ENCODE data around the gene USF1.
"Not testable (repeated sequence)": the region's sequence is repeated elsewhere in the genome, so short reads cannot be mapped to it uniquely, and the experiment has no call there.

USF1 gene

GRCh38 chr1:161048949-161049722 is 3.4 kb upstream of the USF1 start:
- no peak for DNase-seq (ENCODE audit: low read depth in 2 of 3, low spot score in 1 of 3)

GRCh38 chr1:161047436-161048420 is 2.0 kb upstream of the USF1 start:
- no peak for DNase-seq (ENCODE audit: low read depth in 2 of 3, low spot score in 1 of 3)

GRCh38 chr1:161046605-161047228 is 940 bp upstream of the USF1 start:
- DNase-seq (ENCODE audit: low read depth in 2 of 3, low spot score in 1 of 3) = no peak

- peak in 1 of 3 donors; percentile 42 for DNase-seq (ENCODE audit: low read depth in 2 of 3, low spot score in 1 of 3)
Observed at GRCh38 chr1:161044908-161045735, 655 bp downstream of the USF1 start.

GRCh38 chr1:161044535-161044907 is 1.3 kb downstream of the USF1 start:
- DNase-seq (ENCODE audit: low read depth in 2 of 3, low spot score in 1 of 3) = no peak

- DNase-seq (ENCODE audit: low read depth in 2 of 3, low spot score in 1 of 3) = no peak
Observed at GRCh38 chr1:161039546-161039945, 6.2 kb downstream of the USF1 start.

- no peak for DNase-seq (ENCODE audit: low read depth in 2 of 3, low spot score in 1 of 3)
Observed at GRCh38 chr1:161039154-161039545, 6.6 kb downstream of the USF1 start.

GRCh38 chr1:161038523-161039153 is 7.1 kb downstream of the USF1 start, which contains the start of gene TSTD1:
Gene TSTD1 (minus strand): TSS chr1:161038964. CDS start chr1:161038889, 75 bp downstream.
- DNase-seq (ENCODE audit: low read depth in 2 of 3, low spot score in 1 of 3) = peak; percentile 71 to 83 (median 76)

GRCh38 chr1:161037661-161038522 is 7.9 kb downstream of the USF1 start:
- DNase-seq (ENCODE audit: low read depth in 2 of 3, low spot score in 1 of 3) = no peak

GRCh38 chr1:161033751-161034150 is 12.0 kb downstream of the USF1 start:
- no peak for DNase-seq (ENCODE audit: low read depth in 2 of 3, low spot score in 1 of 3)

GRCh38 chr1:161032409-161032808 is 13.4 kb downstream of the USF1 start:
- DNase-seq (ENCODE audit: low read depth in 2 of 3, low spot score in 1 of 3) = no peak

- DNase-seq (ENCODE audit: low read depth in 2 of 3, low spot score in 1 of 3) = no peak
Observed at GRCh38 chr1:161031874-161032273, 13.9 kb downstream of the USF1 start.

GRCh38 chr1:161029466-161029865 is 16.3 kb downstream of the USF1 start:
- not testable (repeated sequence) for DNase-seq (ENCODE audit: low read depth in 2 of 3, low spot score in 1 of 3)

- not testable (repeated sequence) for DNase-seq (ENCODE audit: low read depth in 2 of 3, low spot score in 1 of 3)
Observed at GRCh38 chr1:161026954-161027353, 18.8 kb downstream of the USF1 start.

- DNase-seq (ENCODE audit: low read depth in 2 of 3, low spot score in 1 of 3) = not testable (repeated sequence)
Observed at GRCh38 chr1:161022432-161022831, 23.3 kb downstream of the USF1 start.

GRCh38 chr1:161021970-161022353 is 23.8 kb downstream of the USF1 start:
- DNase-seq (ENCODE audit: low read depth in 2 of 3, low spot score in 1 of 3) = no peak

GRCh38 chr1:161021165-161021969 is 24.4 kb downstream of the USF1 start:
- peak; percentile 71 to 75 (median 71) for DNase-seq (ENCODE audit: low read depth in 2 of 3, low spot score in 1 of 3)

- no peak for DNase-seq (ENCODE audit: low read depth in 2 of 3, low spot score in 1 of 3)
Observed at GRCh38 chr1:161020509-161021164, 25.1 kb downstream of the USF1 start, which contains the start of gene F11R. Gene F11R (minus strand): TSS chr1:161021152. CDS start chr1:161021073, 79 bp downstream.

Data from stimulated activated CD4-positive, alpha-beta T cell treated with anti-CD3 and anti-CD28 coated beads, Interleukin-12 subunit alpha, Interleukin-12 subunit beta, amount 100 ng/mL, for 48 hours (primary cell).